HEK293 (cell line): ENCODE data around the gene PTPRG.

ENCODE experiments used
- ZBTB8A ChIP-seq: fragments of 450-650 bp; formaldehyde crosslinking; IDR thresholded peaks from 2 replicates; pipeline ENCODE4 v1.5.1; 2016; ENCODE audit warnings: missing biosample characterization, missing genetic modification characterization
- ZNF776 ChIP-seq: fragments of 450-650 bp; formaldehyde crosslinking; IDR thresholded peaks from 2 replicates; pipeline ENCODE4 v1.5.0; 2017; ENCODE audit warnings: missing biosample characterization, missing genetic modification characterization, borderline replicate concordance
- TF ChIP-seq, protein P1 (sequence below): fragments of 450-650 bp; formaldehyde crosslinking; IDR thresholded peaks from 2 replicates; pipeline ENCODE4 v1.5.1; 2016; ENCODE audit warnings: missing biosample characterization, missing genetic modification characterization

DNA sequence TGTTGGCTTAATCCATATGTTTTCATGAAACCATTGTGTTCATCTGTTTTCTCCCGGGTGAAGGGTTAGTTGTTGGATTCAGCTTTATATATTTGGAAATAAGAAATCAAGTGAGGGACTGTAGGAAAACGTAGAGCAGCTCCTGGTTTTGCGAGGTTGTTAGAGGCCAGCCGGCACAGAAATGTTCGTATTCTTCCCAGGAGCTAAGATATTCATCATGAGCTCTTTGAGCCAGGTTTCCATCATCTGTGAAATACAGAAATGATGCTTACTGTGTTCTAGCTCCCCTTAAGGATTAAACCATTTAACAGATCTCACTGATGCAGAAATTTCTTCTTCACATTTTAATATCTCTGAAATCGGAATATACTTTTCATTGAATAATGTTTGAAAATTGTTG, 235.5 kb downstream of the PTPRG start:
- TF ChIP-seq, protein P1, sequence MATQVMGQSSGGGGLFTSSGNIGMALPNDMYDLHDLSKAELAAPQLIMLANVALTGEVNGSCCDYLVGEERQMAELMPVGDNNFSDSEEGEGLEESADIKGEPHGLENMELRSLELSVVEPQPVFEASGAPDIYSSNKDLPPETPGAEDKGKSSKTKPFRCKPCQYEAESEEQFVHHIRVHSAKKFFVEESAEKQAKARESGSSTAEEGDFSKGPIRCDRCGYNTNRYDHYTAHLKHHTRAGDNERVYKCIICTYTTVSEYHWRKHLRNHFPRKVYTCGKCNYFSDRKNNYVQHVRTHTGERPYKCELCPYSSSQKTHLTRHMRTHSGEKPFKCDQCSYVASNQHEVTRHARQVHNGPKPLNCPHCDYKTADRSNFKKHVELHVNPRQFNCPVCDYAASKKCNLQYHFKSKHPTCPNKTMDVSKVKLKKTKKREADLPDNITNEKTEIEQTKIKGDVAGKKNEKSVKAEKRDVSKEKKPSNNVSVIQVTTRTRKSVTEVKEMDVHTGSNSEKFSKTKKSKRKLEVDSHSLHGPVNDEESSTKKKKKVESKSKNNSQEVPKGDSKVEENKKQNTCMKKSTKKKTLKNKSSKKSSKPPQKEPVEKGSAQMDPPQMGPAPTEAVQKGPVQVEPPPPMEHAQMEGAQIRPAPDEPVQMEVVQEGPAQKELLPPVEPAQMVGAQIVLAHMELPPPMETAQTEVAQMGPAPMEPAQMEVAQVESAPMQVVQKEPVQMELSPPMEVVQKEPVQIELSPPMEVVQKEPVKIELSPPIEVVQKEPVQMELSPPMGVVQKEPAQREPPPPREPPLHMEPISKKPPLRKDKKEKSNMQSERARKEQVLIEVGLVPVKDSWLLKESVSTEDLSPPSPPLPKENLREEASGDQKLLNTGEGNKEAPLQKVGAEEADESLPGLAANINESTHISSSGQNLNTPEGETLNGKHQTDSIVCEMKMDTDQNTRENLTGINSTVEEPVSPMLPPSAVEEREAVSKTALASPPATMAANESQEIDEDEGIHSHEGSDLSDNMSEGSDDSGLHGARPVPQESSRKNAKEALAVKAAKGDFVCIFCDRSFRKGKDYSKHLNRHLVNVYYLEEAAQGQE: no peak
- TF ChIP-seq ZBTB8A (tag by site-specific recombination) (no peak), ZNF776 (tag by site-specific recombination) (no peak)
